Keratinocyte (primary cell): ENCODE data around the gene PAX7.

Source experiments
- EZH2 ChIP-seq: IDR thresholded peaks from one replicate; pipeline ENCODE4 v1.6.1; 2012; ENCODE audit warnings: inconsistent platforms, mild to moderate bottlenecking, low read length, moderate library complexity
- TF ChIP-seq, protein P1 (sequence below), 3 experiments: IDR thresholded peaks in 1 of 3; conservative IDR thresholded peaks in 1 of 3; optimal IDR thresholded peaks in 1 of 3; 2 replicates in 2 of 3; 3 replicates in 1 of 3; pipeline versions ENCODE3 to v1.5.1; 2011; ENCODE audit warnings: low read length in 3 of 3, mild to moderate bottlenecking in 3 of 3, moderate library complexity in 2 of 3, control low read depth in 1 of 3, inconsistent platforms in 1 of 3; ENCODE audit not compliant: insufficient read depth in 2 of 3; ENCODE audit errors: extremely low read depth in 1 of 3

DNA sequence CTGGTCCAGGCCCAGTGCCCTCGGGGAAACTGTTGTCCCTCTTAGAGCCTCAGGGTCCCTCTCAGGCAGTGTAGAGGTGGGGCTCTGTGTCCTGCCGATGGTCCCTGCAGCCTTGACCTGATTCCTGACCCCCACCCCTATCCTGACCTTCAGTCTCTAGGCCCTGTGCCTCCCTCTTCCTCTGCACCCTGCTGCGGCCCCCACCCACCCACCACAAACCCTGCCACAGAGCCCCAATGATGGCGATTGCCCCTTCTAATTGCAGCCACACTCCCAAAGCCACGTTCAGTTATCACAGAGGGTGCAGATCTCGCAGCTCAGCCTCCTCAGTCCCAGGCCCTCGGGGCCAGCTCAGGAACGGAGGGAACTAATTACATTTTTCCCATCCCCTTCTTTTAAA, 99.7 kb downstream of the PAX7 start:
- TF ChIP-seq, protein P1, sequence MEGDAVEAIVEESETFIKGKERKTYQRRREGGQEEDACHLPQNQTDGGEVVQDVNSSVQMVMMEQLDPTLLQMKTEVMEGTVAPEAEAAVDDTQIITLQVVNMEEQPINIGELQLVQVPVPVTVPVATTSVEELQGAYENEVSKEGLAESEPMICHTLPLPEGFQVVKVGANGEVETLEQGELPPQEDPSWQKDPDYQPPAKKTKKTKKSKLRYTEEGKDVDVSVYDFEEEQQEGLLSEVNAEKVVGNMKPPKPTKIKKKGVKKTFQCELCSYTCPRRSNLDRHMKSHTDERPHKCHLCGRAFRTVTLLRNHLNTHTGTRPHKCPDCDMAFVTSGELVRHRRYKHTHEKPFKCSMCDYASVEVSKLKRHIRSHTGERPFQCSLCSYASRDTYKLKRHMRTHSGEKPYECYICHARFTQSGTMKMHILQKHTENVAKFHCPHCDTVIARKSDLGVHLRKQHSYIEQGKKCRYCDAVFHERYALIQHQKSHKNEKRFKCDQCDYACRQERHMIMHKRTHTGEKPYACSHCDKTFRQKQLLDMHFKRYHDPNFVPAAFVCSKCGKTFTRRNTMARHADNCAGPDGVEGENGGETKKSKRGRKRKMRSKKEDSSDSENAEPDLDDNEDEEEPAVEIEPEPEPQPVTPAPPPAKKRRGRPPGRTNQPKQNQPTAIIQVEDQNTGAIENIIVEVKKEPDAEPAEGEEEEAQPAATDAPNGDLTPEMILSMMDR (optimal IDR thresholded peaks at IDR 0.05 in 1 of 3, IDR thresholded peaks at IDR 0.05 in 1 of 3, conservative IDR thresholded peaks at IDR 0.05 in 1 of 3; ENCODE audit: extremely low read depth in 1 of 3, insufficient read depth in 2 of 3, low read length in 3 of 3) = no peak
- TF ChIP-seq EZH2 = no peak
